SK-N-SH treated with all-trans-retinoic acid at 6 μM for 48 hours (cell line): Measurements from ENCODE around the gene ADGRB2.

Experiments
- BACH2 ChIP-seq: fragments of 250-450 bp; sonication (Bioruptor Pico); IDR thresholded peaks from 2 replicates; pipeline ENCODE4 v1.9.0; 2021; ENCODE audit warnings: mild to moderate bottlenecking, borderline replicate concordance
- ESRRG ChIP-seq: fragments of 250-450 bp; sonication (Bioruptor Pico); IDR thresholded peaks from 2 replicates; pipeline ENCODE4 v1.6.1; 2021; ENCODE audit warnings: mild to moderate bottlenecking
- ISL1 ChIP-seq: fragments of 250-450 bp; sonication (Bioruptor Pico); IDR thresholded peaks from 2 replicates; pipeline ENCODE4 v2.1.2; 2022; ENCODE audit warnings: mild to moderate bottlenecking, moderate library complexity
- OSR1 ChIP-seq: fragments of 250-450 bp; sonication (Bioruptor Pico); IDR thresholded peaks from 2 replicates; pipeline ENCODE4 v1.8.0; 2022; ENCODE audit warnings: moderate library complexity, mild to moderate bottlenecking, inconsistent platforms
- RARB ChIP-seq: fragments of 250-450 bp; sonication (Bioruptor Pico); IDR thresholded peaks from 2 replicates; pipeline ENCODE4 v1.8.0; 2021; ENCODE audit warnings: mild to moderate bottlenecking, moderate library complexity
- TOX ChIP-seq: fragments of 250-450 bp; sonication (Bioruptor Pico); IDR thresholded peaks from 2 replicates; pipeline ENCODE4 v1.8.0; 2021; ENCODE audit warnings: mild to moderate bottlenecking, moderate library complexity, borderline replicate concordance
- ZFP30 ChIP-seq: fragments of 450-650 bp; formaldehyde crosslinking; IDR thresholded peaks from 2 replicates; pipeline ENCODE4 v1.5.0; 2022; ENCODE audit warnings: mild to moderate bottlenecking, moderate library complexity
- ZNF565 ChIP-seq: fragments of 450-650 bp; formaldehyde crosslinking; conservative IDR thresholded peaks from 2 replicates; pipeline ENCODE4 v1.5.0; 2020; ENCODE audit warnings: low read depth, mild to moderate bottlenecking, moderate library complexity
- TF ChIP-seq, protein P1 (sequence below): fragments of 250-450 bp; sonication (Bioruptor Pico); IDR thresholded peaks from 2 replicates; pipeline ENCODE4 v1.8.0; 2020; ENCODE audit warnings: mild to moderate bottlenecking, moderate library complexity, borderline replicate concordance
- TF ChIP-seq, protein P2 (sequence below): fragments of 250-450 bp; sonication (Bioruptor Pico); IDR thresholded peaks from 2 replicates; pipeline ENCODE4 v1.5.1; 2020; ENCODE audit warnings: low read depth, mild to moderate bottlenecking, moderate library complexity

DNA sequence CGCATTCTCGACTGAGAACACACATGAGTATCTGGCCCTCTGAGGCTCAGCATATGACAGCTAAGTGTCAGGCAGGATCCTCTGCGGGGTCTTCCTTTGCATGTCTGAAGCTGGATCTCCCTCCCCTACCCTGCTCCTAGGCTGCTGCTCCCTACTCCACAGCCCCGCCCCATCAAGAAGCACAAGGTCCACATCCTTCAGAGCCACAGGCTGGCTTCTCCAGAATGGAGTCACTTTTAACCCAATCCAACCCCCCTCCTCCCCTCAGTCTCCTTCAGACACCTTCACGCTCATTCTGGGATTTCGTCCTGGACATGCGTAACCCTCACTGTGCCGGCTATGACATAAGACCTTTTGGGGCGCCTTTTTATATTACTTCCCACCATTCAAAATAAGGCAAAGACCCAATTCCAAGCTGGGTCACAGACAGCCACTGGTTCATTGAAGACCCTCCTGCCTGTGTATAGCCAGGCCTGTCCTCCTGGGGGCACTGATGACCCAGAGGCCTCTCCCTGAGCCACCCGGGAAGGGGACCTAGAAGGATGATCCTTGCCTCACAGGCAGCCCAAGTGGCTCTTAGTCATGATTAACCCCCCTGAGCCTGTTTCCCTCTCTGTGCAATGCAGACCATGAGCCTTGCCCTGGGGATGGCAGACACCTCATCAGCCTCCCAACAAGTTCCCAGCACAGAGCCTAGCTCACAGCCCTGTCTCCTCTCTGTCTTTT is 4.7 kb downstream of the ADGRB2 start:
- TF ChIP-seq RARB (no peak), TOX (CRISPR knock-in tag) (no peak), ZFP30 (CRISPR knock-in tag) (no peak), ISL1 (CRISPR knock-in tag) (no peak), OSR1 (CRISPR knock-in tag) (no peak), ZNF565 (CRISPR knock-in tag) (no peak), ESRRG (CRISPR knock-in tag) (no peak), BACH2 (CRISPR knock-in tag) (no peak)
- TF ChIP-seq, protein P1, sequence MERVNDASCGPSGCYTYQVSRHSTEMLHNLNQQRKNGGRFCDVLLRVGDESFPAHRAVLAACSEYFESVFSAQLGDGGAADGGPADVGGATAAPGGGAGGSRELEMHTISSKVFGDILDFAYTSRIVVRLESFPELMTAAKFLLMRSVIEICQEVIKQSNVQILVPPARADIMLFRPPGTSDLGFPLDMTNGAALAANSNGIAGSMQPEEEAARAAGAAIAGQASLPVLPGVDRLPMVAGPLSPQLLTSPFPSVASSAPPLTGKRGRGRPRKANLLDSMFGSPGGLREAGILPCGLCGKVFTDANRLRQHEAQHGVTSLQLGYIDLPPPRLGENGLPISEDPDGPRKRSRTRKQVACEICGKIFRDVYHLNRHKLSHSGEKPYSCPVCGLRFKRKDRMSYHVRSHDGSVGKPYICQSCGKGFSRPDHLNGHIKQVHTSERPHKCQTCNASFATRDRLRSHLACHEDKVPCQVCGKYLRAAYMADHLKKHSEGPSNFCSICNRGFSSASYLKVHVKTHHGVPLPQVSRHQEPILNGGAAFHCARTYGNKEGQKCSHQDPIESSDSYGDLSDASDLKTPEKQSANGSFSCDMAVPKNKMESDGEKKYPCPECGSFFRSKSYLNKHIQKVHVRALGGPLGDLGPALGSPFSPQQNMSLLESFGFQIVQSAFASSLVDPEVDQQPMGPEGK (CRISPR knock-in tag), result no peak
- TF ChIP-seq, protein P2, sequence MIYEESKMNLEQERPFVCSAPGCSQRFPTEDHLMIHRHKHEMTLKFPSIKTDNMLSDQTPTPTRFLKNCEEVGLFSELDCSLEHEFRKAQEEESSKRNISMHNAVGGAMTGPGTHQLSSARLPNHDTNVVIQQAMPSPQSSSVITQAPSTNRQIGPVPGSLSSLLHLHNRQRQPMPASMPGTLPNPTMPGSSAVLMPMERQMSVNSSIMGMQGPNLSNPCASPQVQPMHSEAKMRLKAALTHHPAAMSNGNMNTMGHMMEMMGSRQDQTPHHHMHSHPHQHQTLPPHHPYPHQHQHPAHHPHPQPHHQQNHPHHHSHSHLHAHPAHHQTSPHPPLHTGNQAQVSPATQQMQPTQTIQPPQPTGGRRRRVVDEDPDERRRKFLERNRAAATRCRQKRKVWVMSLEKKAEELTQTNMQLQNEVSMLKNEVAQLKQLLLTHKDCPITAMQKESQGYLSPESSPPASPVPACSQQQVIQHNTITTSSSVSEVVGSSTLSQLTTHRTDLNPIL (CRISPR knock-in tag), result no peak
